ENCODE data around the gene ABCC2. TPM values are rescaled to one million over a fixed set of nuclear protein-coding genes. Genes with fewer than 3 reads are reported as not detected.
A peak's percentile ranks its signal among the peaks of the same experiment; 100 is the strongest.
"Not testable (repeated sequence)": the region's sequence is repeated elsewhere in the genome, so short reads cannot be mapped to it uniquely, and the experiment has no call there.

Gene ABCC2
- total and polyA plus RNA-seq, 12 donors: 0.05 to 1.0 (median 0.30) TPM

DNA sequence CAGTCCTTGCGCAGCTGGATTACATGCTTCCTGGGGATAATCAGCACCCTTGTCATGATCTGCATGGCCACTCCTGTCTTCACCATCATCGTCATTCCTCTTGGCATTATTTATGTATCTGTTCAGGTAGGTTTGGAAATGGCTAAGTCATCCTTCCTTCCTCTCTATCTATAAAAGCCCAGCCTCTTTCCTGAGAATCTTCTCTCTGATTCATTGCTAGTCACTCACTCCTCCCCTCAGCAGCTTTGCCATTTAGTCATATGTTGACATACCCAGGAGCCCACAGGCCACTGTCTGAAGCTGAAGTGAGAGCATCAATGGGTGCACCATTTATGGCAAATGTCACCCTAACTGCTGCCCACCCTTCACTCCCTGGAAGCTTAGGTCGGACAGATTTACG, 52.0 kb downstream of the ABCC2 start:
- no peak for DNase-seq
- Histone ChIP-seq H3K27ac (no peak overlapping the region), H3K4me1 (no peaks in the 10 kb centered on the region), H3K4me3 (no peak overlapping the region), H3K36me3 (no peaks in the 10 kb centered on the region), H3K9me3 (no peaks in the 10 kb centered on the region), H3K27me3 (no peaks in the 10 kb centered on the region)
- WGBS, 2 donors: 87 to 94% methylated on average over 4 of the region's 4 CpGs
- intact Hi-C loops (cut with DNase I): no loop called here
- ATAC-seq: no peak
- TF ChIP-seq, protein P1, sequence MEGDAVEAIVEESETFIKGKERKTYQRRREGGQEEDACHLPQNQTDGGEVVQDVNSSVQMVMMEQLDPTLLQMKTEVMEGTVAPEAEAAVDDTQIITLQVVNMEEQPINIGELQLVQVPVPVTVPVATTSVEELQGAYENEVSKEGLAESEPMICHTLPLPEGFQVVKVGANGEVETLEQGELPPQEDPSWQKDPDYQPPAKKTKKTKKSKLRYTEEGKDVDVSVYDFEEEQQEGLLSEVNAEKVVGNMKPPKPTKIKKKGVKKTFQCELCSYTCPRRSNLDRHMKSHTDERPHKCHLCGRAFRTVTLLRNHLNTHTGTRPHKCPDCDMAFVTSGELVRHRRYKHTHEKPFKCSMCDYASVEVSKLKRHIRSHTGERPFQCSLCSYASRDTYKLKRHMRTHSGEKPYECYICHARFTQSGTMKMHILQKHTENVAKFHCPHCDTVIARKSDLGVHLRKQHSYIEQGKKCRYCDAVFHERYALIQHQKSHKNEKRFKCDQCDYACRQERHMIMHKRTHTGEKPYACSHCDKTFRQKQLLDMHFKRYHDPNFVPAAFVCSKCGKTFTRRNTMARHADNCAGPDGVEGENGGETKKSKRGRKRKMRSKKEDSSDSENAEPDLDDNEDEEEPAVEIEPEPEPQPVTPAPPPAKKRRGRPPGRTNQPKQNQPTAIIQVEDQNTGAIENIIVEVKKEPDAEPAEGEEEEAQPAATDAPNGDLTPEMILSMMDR (IDR thresholded peaks at IDR 0.05): no peak

DNA sequence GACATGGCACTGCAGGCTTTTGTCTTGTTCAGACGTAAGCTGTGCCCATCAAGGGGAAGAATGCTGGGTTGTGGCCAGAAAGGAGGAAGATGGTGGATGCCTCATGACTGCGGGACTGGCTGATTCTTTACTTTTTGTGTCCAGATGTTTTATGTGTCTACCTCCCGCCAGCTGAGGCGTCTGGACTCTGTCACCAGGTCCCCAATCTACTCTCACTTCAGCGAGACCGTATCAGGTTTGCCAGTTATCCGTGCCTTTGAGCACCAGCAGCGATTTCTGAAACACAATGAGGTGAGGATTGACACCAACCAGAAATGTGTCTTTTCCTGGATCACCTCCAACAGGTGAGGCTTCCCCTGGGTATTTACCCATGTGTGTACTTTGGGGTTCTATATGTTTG, 53.5 kb downstream of the ABCC2 start:
- no peaks in the 10 kb centered on the region for H3K9me3 ChIP-seq
- no peak overlapping the region for H3K27ac ChIP-seq
- ATAC-seq (peak in 3 of 8 donors; percentile 16 to 59 (median 54)), DNase-seq (no peak)
- no peaks in the 10 kb centered on the region for H3K4me1 ChIP-seq
- intact Hi-C loops (cut with DNase I): no loop called here
- TF ChIP-seq, protein P1 (IDR thresholded peaks at IDR 0.05): no peak
- no peaks in the 10 kb centered on the region for H3K36me3 ChIP-seq
- H3K27me3 ChIP-seq: no peaks in the 10 kb centered on the region
- H3K4me3 ChIP-seq: no peak overlapping the region
- WGBS, 2 donors: 33 to 59% methylated on average over 8 of the region's 8 CpGs

DNA sequence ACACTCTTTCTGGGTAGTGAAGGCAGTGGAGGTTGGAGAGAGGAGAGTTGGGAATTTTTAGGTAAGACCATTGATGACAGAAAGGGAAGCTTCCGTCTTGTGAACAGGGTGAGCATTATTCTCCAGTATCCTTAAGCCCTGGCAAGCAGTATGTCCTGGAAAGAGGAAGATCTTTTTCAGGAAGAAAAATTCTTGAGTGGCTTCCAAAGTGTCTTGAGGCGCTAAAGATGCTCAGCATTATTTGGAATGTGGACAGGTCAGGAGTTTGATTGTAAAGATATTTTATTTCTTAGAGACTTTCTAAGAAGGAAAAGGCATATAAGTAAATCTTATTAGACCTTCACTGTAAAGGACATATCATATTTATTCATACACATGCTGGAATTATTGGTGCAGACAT, 54.3 kb downstream of the ABCC2 start:
- DNase-seq: no peak
- no peak overlapping the region for H3K27ac ChIP-seq
- ATAC-seq: no peak
- TF ChIP-seq, protein P1 (IDR thresholded peaks at IDR 0.05): no peak
- H3K27me3 ChIP-seq: no peaks in the 10 kb centered on the region
- H3K9me3 ChIP-seq: no peaks in the 10 kb centered on the region
- no peaks in the 10 kb centered on the region for H3K4me1 ChIP-seq
- intact Hi-C loops (cut with DNase I): no loop called here
- H3K36me3 ChIP-seq: no peaks in the 10 kb centered on the region
- 60 to 77% methylated on average over 2 of the region's 2 CpGs for WGBS, 2 donors
- no peak overlapping the region for H3K4me3 ChIP-seq

DNA sequence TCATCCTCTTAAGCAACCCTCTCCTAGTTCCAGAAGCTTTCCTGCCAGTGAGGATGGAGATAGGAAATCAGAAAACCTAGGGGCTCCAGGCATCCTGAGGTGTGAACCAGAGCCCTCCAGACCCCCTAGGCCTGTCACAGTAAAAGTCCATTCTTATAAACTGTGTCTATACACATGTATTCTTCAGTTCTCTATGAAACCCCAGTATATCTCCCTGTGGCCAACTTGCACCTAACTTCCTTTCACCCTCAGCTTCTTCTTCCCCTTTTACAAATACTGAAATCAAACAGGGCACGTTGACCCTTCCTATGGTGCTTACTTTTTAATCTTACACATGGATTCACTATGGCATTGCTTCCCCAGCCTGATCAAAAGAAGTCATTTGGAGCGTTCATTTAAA, 58.4 kb downstream of the ABCC2 start:
- intact Hi-C loops (cut with DNase I): loop anchor here in 2 of 10 donors (10.0 kb wide), 1 partner anchor 174 kb away; no protein-coding TSS in a partner anchor
- not testable (repeated sequence) for ATAC-seq

DNA sequence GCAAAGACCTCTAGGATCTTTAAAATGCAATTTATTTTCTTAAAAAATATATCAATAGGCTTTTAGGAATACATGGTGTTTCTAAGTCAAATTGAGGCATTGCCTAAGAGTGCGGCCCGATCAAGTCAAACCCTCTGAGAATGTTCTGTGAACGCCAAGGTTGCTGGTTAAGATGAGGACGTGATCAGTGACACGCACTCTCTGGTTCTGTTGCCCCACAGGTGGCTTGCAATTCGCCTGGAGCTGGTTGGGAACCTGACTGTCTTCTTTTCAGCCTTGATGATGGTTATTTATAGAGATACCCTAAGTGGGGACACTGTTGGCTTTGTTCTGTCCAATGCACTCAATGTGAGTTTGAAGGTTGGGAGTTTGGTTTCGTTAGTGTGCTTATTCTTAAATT, 59.3 kb downstream of the ABCC2 start:
- TF ChIP-seq, protein P1 (IDR thresholded peaks at IDR 0.05): no peak
- Histone ChIP-seq H3K9me3 (no peaks in the 10 kb centered on the region), H3K4me1 (peaks cover 0 to 12% (median 6%) of the 10 kb centered on the region in 9 donors), H3K27me3 (no peaks in the 10 kb centered on the region), H3K36me3 (no peaks in the 10 kb centered on the region), H3K27ac (no peak overlapping the region), H3K4me3 (no peak overlapping the region)
- intact Hi-C loops (cut with DNase I): loop anchor here in 2 of 10 donors (10.0 kb wide), 1 partner anchor 173 kb away; no protein-coding TSS in a partner anchor
- 89 to 93% methylated on average over 7 of the region's 7 CpGs for WGBS, 2 donors
- DNase-seq (no peak), ATAC-seq (no peak)

More for the DNA sequence above, 58.4 kb downstream of the ABCC2 start:
- not testable (repeated sequence) for H3K27ac ChIP-seq, H3K4me1 ChIP-seq, H3K4me3 ChIP-seq, H3K9me3 ChIP-seq, H3K27me3 ChIP-seq, H3K36me3 ChIP-seq, DNase-seq
- whole genome bisulfite sequencing, 2 donors: 84 to 88% methylated on average over 2 of the region's 2 CpGs
